Measurements from ENCODE around the gene DCX.

- TF ChIP-seq CTCF (IDR thresholded peaks at IDR 0.05) (no peak), POLR2A (IDR thresholded peaks at IDR 0.05) (no peak), POLR2AphosphoS5 (IDR thresholded peaks at IDR 0.05; ENCODE audit: insufficient read depth in 1 of 2, low read depth in 1 of 2) (no peak)
Observed at GRCh38 chrX:111337067-111337637, 74.8 kb downstream of the DCX start.
